ENCODE data around the gene S1PR4.
"Not testable (repeated sequence)": the region's sequence is repeated elsewhere in the genome, so short reads cannot be mapped to it uniquely, and the experiment has no call there.

The S1PR4 gene

GRCh38 chr19:3201072-3201700 is 22.6 kb downstream of the S1PR4 start:
- Histone ChIP-seq H3K9me3 (ENCODE audit: low read length) (no peaks in the 10 kb centered on the region), H3K4me3 (ENCODE audit: low read length) (no peak overlapping the region), H2AFZ (ENCODE audit: low read depth, low read length) (no peak overlapping the region), H3K36me3 (ENCODE audit: insufficient read depth, low read length) (peaks cover 33% of the 10 kb centered on the region), H3K4me1 (ENCODE audit: insufficient read depth, low read length) (no peaks in the 10 kb centered on the region), H3K27me3 (ENCODE audit: insufficient read depth, low read length) (no peaks in the 10 kb centered on the region)

GRCh38 chr19:3201911-3202310 is 23.3 kb downstream of the S1PR4 start:
- Histone ChIP-seq H3K27me3 (ENCODE audit: insufficient read depth, low read length) (no peaks in the 10 kb centered on the region), H3K36me3 (ENCODE audit: insufficient read depth, low read length) (peaks cover 31% of the 10 kb centered on the region)

GRCh38 chr19:3202346-3202745 is 23.8 kb downstream of the S1PR4 start:
- H3K4me1 ChIP-seq (ENCODE audit: insufficient read depth, low read length): no peaks in the 10 kb centered on the region
- no peak overlapping the region for H3K4me3 ChIP-seq (ENCODE audit: low read length)
- peaks cover 33% of the 10 kb centered on the region for H3K36me3 ChIP-seq (ENCODE audit: insufficient read depth, low read length)
- no peak overlapping the region for H2AFZ ChIP-seq (ENCODE audit: low read depth, low read length)
- no peaks in the 10 kb centered on the region for H3K27me3 ChIP-seq (ENCODE audit: insufficient read depth, low read length)
- H3K9me3 ChIP-seq (ENCODE audit: low read length): no peaks in the 10 kb centered on the region

More at GRCh38 chr19:3201911-3202310, 23.3 kb downstream of the S1PR4 start:
- H2AFZ ChIP-seq (ENCODE audit: low read depth, low read length): no peak overlapping the region
- no peaks in the 10 kb centered on the region for H3K4me1 ChIP-seq (ENCODE audit: insufficient read depth, low read length)
- H3K9me3 ChIP-seq (ENCODE audit: low read length): no peaks in the 10 kb centered on the region
- no peak overlapping the region for H3K4me3 ChIP-seq (ENCODE audit: low read length)

GRCh38 chr19:3202895-3203294 is 24.3 kb downstream of the S1PR4 start:
- H3K4me3 ChIP-seq (ENCODE audit: low read length); H3K4me1 ChIP-seq (ENCODE audit: insufficient read depth, low read length); H2AFZ ChIP-seq (ENCODE audit: low read depth, low read length); H3K9me3 ChIP-seq (ENCODE audit: low read length); H3K27me3 ChIP-seq (ENCODE audit: insufficient read depth, low read length): not testable (repeated sequence)
- peaks cover 34% of the 10 kb centered on the region for H3K36me3 ChIP-seq (ENCODE audit: insufficient read depth, low read length)

- no peaks in the 10 kb centered on the region for H3K27me3 ChIP-seq (ENCODE audit: insufficient read depth, low read length)
- no peak overlapping the region for H3K4me3 ChIP-seq (ENCODE audit: low read length)
- H3K36me3 ChIP-seq (ENCODE audit: insufficient read depth, low read length): peaks cover 35% of the 10 kb centered on the region
- H3K9me3 ChIP-seq (ENCODE audit: low read length): no peaks in the 10 kb centered on the region
- no peak overlapping the region for H2AFZ ChIP-seq (ENCODE audit: low read depth, low read length)
- no peaks in the 10 kb centered on the region for H3K4me1 ChIP-seq (ENCODE audit: insufficient read depth, low read length)
These were observed 25.5 kb downstream of the S1PR4 start for GRCh38 chr19:3203805-3204645.

GRCh38 chr19:3204646-3205275 is 26.2 kb downstream of the S1PR4 start:
- Histone ChIP-seq H3K36me3 (ENCODE audit: insufficient read depth, low read length) (peaks cover 35% of the 10 kb centered on the region), H3K9me3 (ENCODE audit: low read length) (no peaks in the 10 kb centered on the region), H3K27me3 (ENCODE audit: insufficient read depth, low read length) (no peaks in the 10 kb centered on the region), H3K4me3 (ENCODE audit: low read length) (no peak overlapping the region), H3K4me1 (ENCODE audit: insufficient read depth, low read length) (no peaks in the 10 kb centered on the region), H2AFZ (ENCODE audit: low read depth, low read length) (no peak overlapping the region)

GRCh38 chr19:3206216-3206953 is 27.8 kb downstream of the S1PR4 start:
- H3K27me3 ChIP-seq (ENCODE audit: insufficient read depth, low read length): no peaks in the 10 kb centered on the region
- peaks cover 35% of the 10 kb centered on the region for H3K36me3 ChIP-seq (ENCODE audit: insufficient read depth, low read length)
- H3K4me3 ChIP-seq (ENCODE audit: low read length): no peak overlapping the region
- H3K4me1 ChIP-seq (ENCODE audit: insufficient read depth, low read length): no peaks in the 10 kb centered on the region
- H3K9me3 ChIP-seq (ENCODE audit: low read length): no peaks in the 10 kb centered on the region
- H2AFZ ChIP-seq (ENCODE audit: low read depth, low read length): no peak overlapping the region

- no peaks in the 10 kb centered on the region for H3K27me3 ChIP-seq (ENCODE audit: insufficient read depth, low read length)
- H2AFZ ChIP-seq (ENCODE audit: low read depth, low read length): no peak overlapping the region
- no peak overlapping the region for H3K4me3 ChIP-seq (ENCODE audit: low read length)
- H3K9me3 ChIP-seq (ENCODE audit: low read length): no peaks in the 10 kb centered on the region
- H3K4me1 ChIP-seq (ENCODE audit: insufficient read depth, low read length): no peaks in the 10 kb centered on the region
- H3K36me3 ChIP-seq (ENCODE audit: insufficient read depth, low read length): peaks cover 25% of the 10 kb centered on the region
These were observed 29.1 kb downstream of the S1PR4 start for GRCh38 chr19:3207461-3208242.

GRCh38 chr19:3208317-3209207 is 30.0 kb downstream of the S1PR4 start:
- no peaks in the 10 kb centered on the region for H3K9me3 ChIP-seq (ENCODE audit: low read length)
- peaks cover 23% of the 10 kb centered on the region for H3K36me3 ChIP-seq (ENCODE audit: insufficient read depth, low read length)
- H3K4me3 ChIP-seq (ENCODE audit: low read length): no peak overlapping the region
- no peaks in the 10 kb centered on the region for H3K27me3 ChIP-seq (ENCODE audit: insufficient read depth, low read length)
- H3K4me1 ChIP-seq (ENCODE audit: insufficient read depth, low read length): no peaks in the 10 kb centered on the region
- H2AFZ ChIP-seq (ENCODE audit: low read depth, low read length): no peak overlapping the region

- Histone ChIP-seq H3K27me3 (ENCODE audit: insufficient read depth, low read length) (no peaks in the 10 kb centered on the region), H2AFZ (ENCODE audit: low read depth, low read length) (no peak overlapping the region), H3K9me3 (ENCODE audit: low read length) (no peaks in the 10 kb centered on the region), H3K4me1 (ENCODE audit: insufficient read depth, low read length) (no peaks in the 10 kb centered on the region), H3K36me3 (ENCODE audit: insufficient read depth, low read length) (peaks cover 9% of the 10 kb centered on the region), H3K4me3 (ENCODE audit: low read length) (no peak overlapping the region)
These were observed 31.9 kb downstream of the S1PR4 start for GRCh38 chr19:3210347-3211017.

- Histone ChIP-seq H3K9me3 (ENCODE audit: low read length) (no peaks in the 10 kb centered on the region), H3K36me3 (ENCODE audit: insufficient read depth, low read length) (peaks cover 9% of the 10 kb centered on the region), H3K4me1 (ENCODE audit: insufficient read depth, low read length) (no peaks in the 10 kb centered on the region), H3K27me3 (ENCODE audit: insufficient read depth, low read length) (no peaks in the 10 kb centered on the region), H3K4me3 (ENCODE audit: low read length) (no peak overlapping the region), H2AFZ (ENCODE audit: low read depth, low read length) (no peak overlapping the region)
These were observed 32.6 kb downstream of the S1PR4 start for GRCh38 chr19:3211191-3211590.

All from neuron (in vitro differentiated cells).